Right renal pelvis (tissue), 4 donors: ENCODE data around the gene NUBP2. TPM values are rescaled to one million over a fixed set of nuclear protein-coding genes. Genes with fewer than 3 reads are reported as not detected.

Source experiments
- DNase-seq, 4 donors: peaks; one replicate each; pipeline ENCODE4 v3.0.0-alpha.2; 2013; ENCODE audit warnings: low read depth in 4 of 4, low spot score in 3 of 4, missing footprints in 1 of 4
- polyA plus RNA-seq, 4 donors: library from polyadenylated mRNA; unstranded; fragments of 120-200 nt; gene quantifications; one replicate each; pipeline ENCODE4 v1.2.1, GENCODE V29; 2013; ENCODE audit not compliant: insufficient read length in 4 of 4

The NUBP2 gene
- polyA plus RNA-seq, 4 donors: 36.8 to 62.7 (median 40.5) TPM

DNA sequence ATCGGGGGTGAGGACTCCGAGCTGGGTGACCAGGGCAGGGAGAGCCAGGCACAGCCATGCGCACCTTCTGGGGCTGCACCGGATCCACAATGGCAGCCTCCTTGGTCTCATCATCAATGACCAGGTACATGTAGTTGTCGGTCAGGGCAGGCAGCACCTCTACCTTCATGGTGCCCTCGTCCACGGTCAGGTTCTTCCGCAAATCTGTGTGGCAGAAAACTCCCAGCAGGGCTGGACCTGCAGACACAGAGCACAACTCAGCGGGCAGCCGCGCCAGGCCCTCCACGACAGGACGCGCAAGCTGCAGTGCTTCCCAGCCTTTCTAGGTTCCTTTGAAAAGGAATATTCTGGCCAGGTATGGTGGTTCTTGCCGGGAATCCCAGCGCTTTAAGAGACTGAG, 40.0 kb downstream of the NUBP2 start:
- DNase-seq: no peak

DNA sequence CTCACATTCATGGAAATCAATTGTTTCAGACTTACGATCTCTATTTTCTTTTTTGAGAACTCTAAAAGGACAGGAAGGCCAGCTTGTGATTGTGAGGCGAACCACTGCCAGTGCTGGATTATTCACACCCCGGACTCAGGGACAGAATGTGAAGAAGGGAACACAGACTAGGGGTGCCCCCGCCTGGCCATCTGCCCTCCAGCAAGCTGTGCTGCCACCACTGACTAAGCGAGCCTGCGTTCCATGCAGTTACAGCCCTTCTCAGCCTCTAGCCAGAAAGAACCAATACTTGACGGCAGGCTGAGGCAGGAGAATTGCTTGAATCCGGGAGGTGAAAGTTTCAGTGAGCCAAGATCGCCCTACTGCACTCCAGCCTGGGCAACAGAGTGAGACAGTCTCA, 41.1 kb downstream of the NUBP2 start:
- no peak for DNase-seq

DNA sequence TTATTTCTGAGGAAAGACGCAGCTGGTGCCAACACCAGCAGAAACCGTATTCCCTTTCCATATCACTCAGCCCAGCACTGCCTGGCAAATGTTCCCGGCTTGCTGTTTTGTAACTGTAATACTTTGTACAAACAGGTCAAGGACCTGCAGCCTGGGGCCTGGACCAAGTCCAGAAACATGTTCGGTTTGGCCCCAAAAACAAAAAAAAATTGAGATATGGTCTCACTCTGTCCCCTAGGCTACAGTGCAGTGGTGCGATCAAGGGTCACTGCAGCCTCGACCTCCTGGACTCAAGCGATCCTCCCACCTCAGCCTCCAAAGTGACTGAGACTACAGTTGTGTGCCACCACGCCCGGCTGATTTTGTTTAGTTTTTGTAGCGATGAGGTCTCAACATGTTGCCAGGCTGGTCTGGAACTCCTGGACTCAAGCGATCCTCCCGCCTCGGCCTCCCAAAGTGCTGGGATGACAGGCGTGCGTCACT, 42.7 kb downstream of the NUBP2 start:
- DNase-seq: no peak

DNA sequence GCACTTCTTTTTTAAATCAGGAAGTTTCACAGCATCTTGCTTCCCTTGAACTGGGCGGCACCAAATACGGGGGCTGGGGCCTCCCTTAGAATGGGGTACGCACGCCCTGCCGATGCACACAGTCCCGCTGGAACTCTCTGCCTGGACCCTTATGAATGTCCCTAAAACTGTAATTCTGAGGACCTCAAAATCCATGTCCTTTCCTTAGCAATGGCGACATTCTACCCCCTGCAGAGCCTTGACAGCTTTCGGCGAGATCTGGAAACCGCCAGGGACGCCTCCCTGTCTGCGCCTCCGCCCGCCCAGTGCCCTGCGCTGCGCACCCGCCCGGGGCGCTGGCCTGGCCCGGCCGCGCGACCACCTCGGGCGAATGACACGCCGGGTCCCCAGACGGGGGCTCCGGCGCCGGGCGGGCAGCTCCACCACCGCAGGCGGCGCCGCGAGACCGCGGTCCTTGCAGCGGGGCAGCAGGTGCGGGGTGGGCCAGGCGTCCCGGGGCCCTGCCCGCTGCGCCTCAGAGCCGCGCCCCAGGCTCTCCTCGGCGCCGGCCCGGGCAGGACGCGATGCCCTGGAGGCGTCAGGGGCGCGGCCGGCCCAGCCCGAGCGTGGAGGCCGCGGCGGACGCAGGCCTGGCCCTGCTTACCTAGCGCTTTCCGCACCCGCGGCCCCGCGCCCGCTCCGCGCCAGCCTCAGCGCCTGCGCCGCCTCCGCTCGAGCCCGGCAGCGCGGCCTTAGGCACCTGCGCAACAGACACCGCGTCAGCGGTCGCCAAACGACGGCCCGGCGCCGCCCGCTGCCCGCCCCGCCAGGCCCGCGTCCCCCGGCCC, 43.3 kb downstream of the NUBP2 start:
- no peak for DNase-seq

DNA sequence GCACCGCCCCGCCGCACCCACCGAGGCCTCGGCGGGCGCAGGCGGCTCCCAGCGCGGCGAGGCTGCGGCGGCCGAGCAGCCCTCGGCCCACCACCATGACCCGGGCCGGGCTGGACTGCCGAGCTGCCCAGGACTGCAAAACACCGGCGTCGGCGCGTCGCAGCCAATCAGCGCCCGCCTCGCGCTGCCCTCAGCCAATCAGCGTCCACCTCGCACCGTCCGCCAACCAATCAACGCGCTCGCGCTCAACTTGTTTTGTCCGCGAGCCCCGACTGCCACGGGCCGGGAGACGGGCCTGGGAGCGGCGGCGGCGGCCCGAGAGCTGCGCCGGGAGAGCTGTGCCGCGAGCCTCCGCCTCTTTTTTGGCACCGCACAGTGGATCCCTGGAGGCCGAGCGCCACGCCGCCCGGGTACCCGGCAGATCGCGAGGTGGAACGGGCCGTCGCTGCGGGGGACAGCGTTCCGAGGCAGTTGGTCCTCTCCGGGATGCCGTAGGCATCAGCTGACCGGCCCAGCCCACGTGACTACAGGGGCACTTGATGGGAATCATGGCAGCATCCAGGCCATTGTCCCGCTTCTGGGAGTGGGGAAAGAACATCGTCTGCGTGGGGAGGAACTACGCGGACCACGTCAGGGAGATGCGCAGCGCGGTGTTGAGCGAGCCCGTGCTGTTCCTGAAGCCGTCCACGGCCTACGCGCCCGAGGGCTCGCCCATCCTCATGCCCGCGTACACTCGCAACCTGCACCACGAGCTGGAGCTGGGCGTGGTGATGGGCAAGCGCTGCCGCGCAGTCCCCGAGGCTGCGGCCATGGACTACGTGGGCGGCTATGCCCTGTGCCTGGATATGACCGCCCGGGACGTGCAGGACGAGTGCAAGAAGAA, 44.2 kb downstream of the NUBP2 start, which contains the start of the genes FAHD1 and HAGH:
TSS of gene FAHD1 (plus strand) at position 516 of the 883 bp plus-strand sequence. CDS start at position 549, 33 bp downstream.
TSS of gene HAGH (minus strand) at position 135 of the 883 bp plus-strand sequence. CDS start at position 97, 38 bp downstream.
- peak; percentile 80 to 93 (median 88) for DNase-seq

DNA sequence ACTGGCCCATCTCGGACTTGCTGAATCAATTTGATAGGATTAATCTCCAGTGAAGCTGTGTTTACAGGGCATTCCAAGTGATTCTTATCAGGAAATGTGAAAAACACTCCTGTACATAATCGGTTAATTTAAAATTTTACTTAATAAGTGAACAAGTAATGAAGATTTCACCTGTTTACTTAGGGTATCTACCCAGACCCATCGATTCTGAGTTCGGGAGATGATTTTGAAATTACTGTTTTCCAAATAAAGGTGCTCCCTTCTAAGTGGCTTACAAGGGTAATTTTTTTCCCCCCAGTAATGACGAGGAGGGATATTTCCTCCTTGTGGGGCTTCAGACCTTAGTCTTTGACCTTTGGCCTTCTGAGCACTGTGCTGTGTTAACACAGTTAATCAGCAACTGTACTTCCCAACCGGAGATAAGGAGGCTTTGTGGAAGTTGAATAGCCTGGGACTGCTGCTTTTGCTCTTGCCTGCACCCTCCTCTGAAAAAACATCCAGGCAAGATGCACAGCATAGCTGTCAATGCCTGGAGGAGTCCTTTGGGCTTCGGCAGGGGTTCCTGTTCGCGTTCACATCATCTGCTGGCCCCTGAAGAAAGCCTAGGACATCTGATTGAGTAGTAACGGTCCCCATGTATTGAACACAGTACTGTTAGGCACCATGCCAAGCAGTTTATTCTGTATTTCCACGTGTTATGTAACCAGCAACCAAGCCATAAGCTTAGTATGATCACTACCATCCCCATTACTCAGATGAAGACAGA, 46.1 kb downstream of the NUBP2 start:
- no peak for DNase-seq

DNA sequence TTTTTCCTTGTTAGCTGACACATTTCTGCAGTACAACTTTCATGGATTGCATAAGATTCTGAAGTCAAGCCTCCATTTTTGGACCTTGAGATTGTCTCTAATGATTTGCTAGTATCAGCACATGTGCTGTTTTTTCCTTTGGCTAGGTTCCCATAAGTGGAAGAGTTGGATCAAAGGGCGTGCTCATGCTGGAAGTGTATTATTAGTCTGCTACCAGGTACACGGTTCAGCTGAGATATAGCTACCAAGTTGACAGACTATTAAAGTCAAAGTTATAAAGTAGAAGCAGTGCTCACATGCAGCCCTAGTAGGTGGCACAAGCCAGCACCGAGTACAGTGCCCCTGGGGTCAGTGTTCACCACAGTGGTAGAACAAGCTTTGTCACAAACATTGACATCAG, 47.5 kb downstream of the NUBP2 start:
- no peak for DNase-seq

DNA sequence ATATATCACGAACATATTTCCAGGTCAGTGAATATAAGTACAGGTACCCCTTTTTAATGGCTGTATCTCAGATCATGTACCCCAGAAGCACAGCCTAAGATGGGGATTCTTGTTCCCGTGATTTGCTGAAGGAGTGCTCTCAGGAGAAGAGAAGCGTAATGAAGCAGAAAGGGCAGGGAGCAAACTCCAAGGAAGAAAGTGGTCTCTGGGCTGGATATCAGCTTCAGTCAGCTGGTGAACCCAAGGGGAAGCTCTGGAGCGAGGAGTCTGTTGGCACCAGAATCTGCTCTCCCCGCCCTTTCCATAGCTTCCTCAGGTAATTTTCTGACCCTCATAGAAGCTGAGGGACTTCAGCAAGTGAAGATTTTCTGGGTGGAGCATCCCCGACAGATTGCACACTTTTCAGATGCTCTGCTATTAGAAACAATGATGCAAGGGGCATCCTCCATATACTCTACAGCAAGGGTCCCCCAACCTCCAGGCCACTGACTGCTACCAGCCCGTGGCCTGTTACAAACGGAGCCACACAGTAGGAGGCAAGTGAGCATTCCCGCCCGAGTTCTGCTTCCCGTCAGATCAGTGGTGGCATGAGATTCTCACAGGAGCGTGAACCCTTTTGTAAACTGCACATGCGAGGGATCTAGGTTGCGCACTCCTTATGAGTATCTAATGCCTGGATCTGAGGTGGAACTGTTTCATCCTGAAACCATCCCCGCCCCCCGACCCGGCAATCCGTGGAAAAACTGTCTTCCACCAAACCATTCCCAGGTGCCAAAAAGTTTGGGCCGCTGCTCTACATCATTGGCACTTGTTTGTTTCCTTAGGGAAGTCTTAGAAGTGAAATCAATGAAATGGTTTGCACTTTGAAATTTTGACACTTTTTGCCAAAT, 48.7 kb downstream of the NUBP2 start:
- no peak for DNase-seq

DNA sequence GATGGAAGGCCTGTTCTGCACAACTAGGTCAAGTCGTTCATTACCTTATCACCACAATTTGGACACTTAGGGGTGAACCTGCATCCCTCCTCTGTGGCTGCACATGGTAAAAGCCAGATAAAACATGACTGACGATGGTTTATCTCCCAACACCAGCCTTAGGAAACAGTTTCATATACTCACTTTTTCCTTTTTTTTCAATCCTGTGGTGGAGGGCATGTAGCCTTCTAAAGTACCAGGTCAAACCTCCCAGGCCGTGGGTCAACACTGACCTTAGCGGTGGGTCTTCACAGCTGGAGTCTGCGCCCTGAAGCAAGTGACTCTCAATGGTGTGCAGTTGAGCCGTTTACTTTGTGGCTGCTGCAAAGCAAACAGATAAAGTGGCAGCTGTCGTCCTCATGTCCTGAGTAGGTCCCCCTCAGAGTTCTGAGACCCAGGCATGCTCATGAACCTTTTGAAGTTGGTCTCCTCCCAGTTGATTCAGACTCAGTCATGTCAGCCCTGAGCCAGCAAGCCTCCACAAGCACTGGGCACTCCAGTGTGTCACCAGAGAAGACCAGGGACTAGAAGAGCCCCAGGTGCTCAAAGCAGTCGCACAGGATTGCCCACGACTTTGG, 50.2 kb downstream of the NUBP2 start:
- no peak for DNase-seq

DNA sequence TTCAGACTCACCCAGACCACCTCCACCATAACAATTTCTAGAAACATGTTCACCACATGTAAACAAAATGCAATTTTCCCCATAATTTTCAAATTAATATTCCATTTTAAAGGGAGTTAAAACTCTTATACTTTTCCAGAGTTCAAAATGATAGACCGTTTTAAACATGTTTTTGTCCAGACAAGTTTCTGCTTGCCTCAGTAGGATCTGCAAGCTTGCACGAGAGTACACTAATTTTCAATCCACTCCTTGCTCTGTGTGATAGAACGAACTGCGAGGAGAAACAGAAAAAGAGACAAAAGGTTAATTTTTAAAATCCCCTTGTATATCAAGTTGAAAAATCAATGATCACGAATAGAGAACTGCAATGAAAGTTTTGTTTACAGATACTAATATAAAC, 51.3 kb downstream of the NUBP2 start:
- no peak for DNase-seq

Other genes starting within 250 kb of the NUBP2 start
- gene TMEM204, start 249.3 kb upstream of the NUBP2 start, polyA plus RNA-seq: 10 to 100 TPM; 18.8 to 28.5 (median 20.6) TPM
- 10 to 100 TPM; 37.3 to 43.5 (median 39.3) TPM for gene IFT140, start 170.9 kb upstream of the NUBP2 start, polyA plus RNA-seq
- 10 to 100 TPM; 16.8 to 21.2 (median 19.0) TPM for gene CRAMP1, start 170.6 kb upstream of the NUBP2 start, polyA plus RNA-seq
- 10 to 100 TPM; 76.4 to 95.3 (median 82.2) TPM for gene JPT2, start 104.7 kb upstream of the NUBP2 start, polyA plus RNA-seq
- 10 to 100 TPM; 38.7 to 54.3 (median 49.1) TPM for gene MAPK8IP3, start 76.8 kb upstream of the NUBP2 start, polyA plus RNA-seq
- gene NME3, start 11.4 kb upstream of the NUBP2 start, polyA plus RNA-seq: 10 to 100 TPM; 23.2 to 49.8 (median 24.3) TPM
- gene EME2, start 10.2 kb upstream of the NUBP2 start, polyA plus RNA-seq: 10 to 100 TPM in 1 of 4 donors, 1 to 10 TPM in 3; 6.7 to 10.7 (median 8.6) TPM
- 10 to 100 TPM; 64.2 to 87.3 (median 66.9) TPM for gene MRPS34, start 9.8 kb upstream of the NUBP2 start, polyA plus RNA-seq
- 10 to 100 TPM; 34.9 to 58.0 (median 38.5) TPM for gene SPSB3, start 389 bp upstream of the NUBP2 start, polyA plus RNA-seq
- gene IGFALS, start 10.7 kb downstream of the NUBP2 start, polyA plus RNA-seq: 1 to 10 TPM; 2.2 to 4.6 (median 2.7) TPM
- gene HAGH, start 43.9 kb downstream of the NUBP2 start, polyA plus RNA-seq: 10 to 100 TPM; 34.3 to 51.3 (median 37.5) TPM
- 10 to 100 TPM; 35.4 to 52.7 (median 43.9) TPM for gene FAHD1, start 44.2 kb downstream of the NUBP2 start, polyA plus RNA-seq
- 1 to 10 TPM in 2 of 4 donors, under 1 TPM in 2; 0.37 to 1.7 (median 1.2) TPM for gene MEIOB, start 89.2 kb downstream of the NUBP2 start, polyA plus RNA-seq
- under 1 TPM; 0.14 to 0.88 (median 0.32) TPM for gene HS3ST6, start 135.5 kb downstream of the NUBP2 start, polyA plus RNA-seq
- 10 to 100 TPM; 62.5 to 86.2 (median 67.2) TPM for gene MSRB1, start 160.2 kb downstream of the NUBP2 start, polyA plus RNA-seq
- gene RPL3L, start 171.7 kb downstream of the NUBP2 start, polyA plus RNA-seq: under 1 TPM; 0.18 to 0.31 (median 0.21) TPM
- gene NDUFB10, start 176.6 kb downstream of the NUBP2 start, polyA plus RNA-seq: 100 to 1,000 TPM; 125 to 156 (median 130) TPM
- 1,000 to 10,000 TPM; 1,839 to 2,451 (median 2,117) TPM for gene RPS2, start 181.9 kb downstream of the NUBP2 start, polyA plus RNA-seq
- gene RNF151, start 183.9 kb downstream of the NUBP2 start, polyA plus RNA-seq: not detected
- gene TBL3, start 189.1 kb downstream of the NUBP2 start, polyA plus RNA-seq: 10 to 100 TPM; 26.0 to 47.2 (median 35.0) TPM
- under 1 TPM; 0.52 to 0.97 (median 0.65) TPM for gene NOXO1, start 198.5 kb downstream of the NUBP2 start, polyA plus RNA-seq
- gene GFER, start 201.2 kb downstream of the NUBP2 start, polyA plus RNA-seq: 10 to 100 TPM; 24.2 to 36.0 (median 27.1) TPM
- gene SYNGR3, start 207.0 kb downstream of the NUBP2 start, polyA plus RNA-seq: 1 to 10 TPM; 1.2 to 2.6 (median 2.3) TPM
- 10 to 100 TPM; 17.6 to 27.5 (median 18.1) TPM for gene ZNF598, start 226.9 kb downstream of the NUBP2 start, polyA plus RNA-seq
- 10 to 100 TPM in 1 of 4 donors, 1 to 10 TPM in 3; 3.8 to 10.3 (median 5.5) TPM for gene NPW, start 236.8 kb downstream of the NUBP2 start, polyA plus RNA-seq
- gene NHERF2, start 243.9 kb downstream of the NUBP2 start, polyA plus RNA-seq: 100 to 1,000 TPM; 117 to 185 (median 126) TPM